Activated CD4-positive, CD25-positive, alpha-beta regulatory T cell treated with anti-CD3 and anti-CD28 coated beads, Interleukin-2, amount 50 U/mL, for 16 hours (primary cell): ENCODE data around the gene PRMT6.
"Not testable (repeated sequence)": the region's sequence is repeated elsewhere in the genome, so short reads cannot be mapped to it uniquely, and the experiment has no call there.

Source experiments
- DNase-seq: peaks from one replicate; pipeline ENCODE4 v3.0.0-alpha.2; 2020; ENCODE audit warnings: low read depth, low spot score

PRMT6 gene

GRCh38 chr1:107093395-107093794 is 36.9 kb downstream of the PRMT6 start:
- DNase-seq = not testable (repeated sequence)

- no peak for DNase-seq
These were observed 39.2 kb downstream of the PRMT6 start for GRCh38 chr1:107095647-107096046.

GRCh38 chr1:107096690-107097089 is 40.2 kb downstream of the PRMT6 start:
- DNase-seq = no peak

GRCh38 chr1:107098961-107099360 is 42.5 kb downstream of the PRMT6 start:
- no peak for DNase-seq

- DNase-seq = no peak
These were observed 44.0 kb downstream of the PRMT6 start for GRCh38 chr1:107100331-107100984.

- no peak for DNase-seq
These were observed 49.4 kb downstream of the PRMT6 start for GRCh38 chr1:107105914-107106313.
